COLO829 (cell line): ENCODE measurements around the gene SNX30.

ENCODE experiments used
- DNase-seq: peaks from one replicate; pipeline ENCODE4 v3.0.0; 2012; ENCODE audit warnings: low spot score

SNX30 gene

DNA sequence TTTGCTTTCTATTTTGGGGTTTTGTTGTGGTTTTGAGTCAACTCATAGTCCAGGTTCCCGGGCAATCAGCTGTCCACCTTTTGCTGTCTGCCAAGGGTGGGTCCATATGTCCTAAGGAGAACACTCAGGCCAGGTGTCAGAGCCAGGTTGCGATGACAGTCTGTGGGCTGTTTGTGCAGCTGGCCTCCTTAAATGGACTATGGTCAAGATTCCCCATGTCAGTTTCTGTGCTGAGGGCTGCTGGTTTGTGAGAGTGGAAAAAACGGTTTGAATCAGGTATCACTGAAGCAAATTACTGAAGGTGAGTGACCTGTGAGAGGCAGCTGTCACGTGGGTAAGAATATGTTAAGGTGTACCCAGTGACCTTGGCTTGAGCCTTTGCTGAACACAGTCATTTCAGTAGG is 33.0 kb downstream of the SNX30 start:
- no peak for DNase-seq

- no peak for DNase-seq
These were observed 33.6 kb downstream of the SNX30 start for GRCh38 chr9:112784020-112784785.

- no peak for DNase-seq
These were observed 35.4 kb downstream of the SNX30 start for GRCh38 chr9:112785986-112786385.

DNA sequence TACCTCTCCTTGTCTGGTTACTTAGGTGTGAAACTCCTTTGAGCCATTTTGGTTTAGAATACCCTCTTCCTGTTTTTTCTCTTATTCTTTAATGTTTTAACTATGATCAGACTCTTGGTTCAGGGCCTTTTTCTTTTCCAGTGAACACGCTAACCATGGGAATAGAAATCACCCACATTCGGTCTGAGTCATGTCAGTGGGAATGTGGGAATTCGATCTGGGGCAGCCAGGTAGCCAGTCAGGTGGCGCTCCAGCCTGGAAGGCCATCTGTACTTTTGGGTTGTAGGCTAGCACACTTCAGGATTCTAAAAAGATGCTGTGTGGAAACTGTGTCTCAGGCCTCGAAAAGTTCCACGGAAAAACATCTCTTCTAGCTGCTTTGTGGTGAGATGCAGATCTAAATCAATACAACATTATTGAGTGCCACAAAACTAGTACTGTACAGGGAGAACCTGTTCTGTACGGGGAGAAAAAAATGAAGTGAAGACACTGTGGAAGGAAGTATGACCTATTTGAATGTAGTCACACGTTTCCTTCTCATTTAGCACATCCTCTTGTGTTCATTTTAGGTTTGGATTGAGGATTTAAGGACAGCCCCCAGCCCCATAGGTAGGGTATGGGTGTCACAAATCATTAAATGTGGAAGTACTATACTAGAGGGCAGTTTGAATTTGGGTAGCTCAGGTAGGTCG is 36.4 kb downstream of the SNX30 start:
- DNase-seq, result no peak

DNA sequence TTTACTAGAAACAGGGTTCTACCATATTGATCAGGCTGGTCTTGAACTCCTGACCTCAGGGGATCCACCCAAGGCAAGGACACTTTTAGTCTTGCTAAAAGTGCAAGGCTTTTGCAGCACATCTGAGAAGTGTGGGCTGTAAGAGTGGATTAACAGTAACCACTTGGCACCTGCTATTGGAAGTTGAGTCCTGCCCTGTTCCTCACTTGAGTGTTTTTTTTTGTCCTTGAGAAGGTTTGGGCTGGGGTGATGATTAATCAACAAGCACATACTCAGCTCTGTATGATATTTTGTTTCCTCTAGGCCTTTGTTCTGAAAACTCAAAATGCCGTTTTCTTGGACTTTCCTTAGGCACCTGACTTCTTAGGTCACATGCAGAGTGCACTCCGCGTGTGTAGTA is 37.4 kb downstream of the SNX30 start:
- no peak for DNase-seq

- DNase-seq, result no peak
These were observed 38.9 kb downstream of the SNX30 start for GRCh38 chr9:112789473-112789872.

GRCh38 chr9:112789891-112790774 is 39.6 kb downstream of the SNX30 start:
- no peak for DNase-seq

GRCh38 chr9:112792670-112793069 is 42.1 kb downstream of the SNX30 start:
- DNase-seq, result no peak

DNA sequence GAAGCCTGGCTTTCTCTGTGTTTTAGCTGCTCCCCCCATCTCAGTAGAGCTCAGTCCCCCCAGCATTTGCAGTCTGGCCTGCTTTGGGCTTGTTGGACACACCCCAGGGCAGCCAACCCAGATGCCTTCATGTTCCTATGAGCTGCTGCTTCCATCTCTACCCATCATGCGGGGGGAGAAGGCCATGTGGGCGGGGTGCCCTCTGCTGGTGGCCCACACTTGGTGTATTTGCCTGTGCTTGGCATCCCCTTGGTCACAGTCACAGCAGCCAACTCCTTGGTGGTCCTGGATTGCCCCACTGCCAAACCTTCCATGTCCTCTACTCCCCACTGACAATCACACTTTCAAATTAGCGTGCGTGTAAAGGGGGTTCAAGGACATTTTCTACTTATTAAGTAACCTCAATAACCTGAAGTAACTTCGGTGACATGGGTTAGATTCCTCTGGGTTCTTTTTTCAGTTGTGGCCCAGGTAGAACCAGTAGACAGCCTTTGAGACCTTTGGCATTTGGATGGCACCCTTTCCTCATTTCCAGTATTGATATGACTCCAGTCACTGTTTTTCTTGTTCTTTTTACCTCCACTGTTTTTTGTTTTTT is 42.8 kb downstream of the SNX30 start:
- peak; percentile 77 for DNase-seq

DNA sequence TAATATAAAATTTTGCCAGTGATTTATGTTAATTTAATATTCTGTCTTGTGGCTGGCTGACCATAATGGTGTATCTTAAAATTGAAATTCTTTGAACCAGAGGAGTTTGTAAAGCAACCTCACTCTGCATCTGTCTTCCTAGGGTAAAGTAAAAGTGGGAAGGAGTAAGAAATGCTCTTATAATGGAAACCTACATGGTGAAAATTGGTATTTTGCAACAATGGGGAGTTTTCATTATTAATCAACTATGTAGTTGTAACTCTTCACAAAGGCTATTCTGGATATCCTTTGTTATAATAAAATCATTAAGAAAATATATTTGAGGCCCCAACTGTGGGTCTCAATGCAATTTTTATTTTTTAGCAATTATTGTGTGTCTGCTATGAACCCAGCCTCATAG is 44.2 kb downstream of the SNX30 start:
- no peak for DNase-seq

GRCh38 chr9:112795921-112796320 is 45.4 kb downstream of the SNX30 start:
- DNase-seq, result no peak

DNA sequence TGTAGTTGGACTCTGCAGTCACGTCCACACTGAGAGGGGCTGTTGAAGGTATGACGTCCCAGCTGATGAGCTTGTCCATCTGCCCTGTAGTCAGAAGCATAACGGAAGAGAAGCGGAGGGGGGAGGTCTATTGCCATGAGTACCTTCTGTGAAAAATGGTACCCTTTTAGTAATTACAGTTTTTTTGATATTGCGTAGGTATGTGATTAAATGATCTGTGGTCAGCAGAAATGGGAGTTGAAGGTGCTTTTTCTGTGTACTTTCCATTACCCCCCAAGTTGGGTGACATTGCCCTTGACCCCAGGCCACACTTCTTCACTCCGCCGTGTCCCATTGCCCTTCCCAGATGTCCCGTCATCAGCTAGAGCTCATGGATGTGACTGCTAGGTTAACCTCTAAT is 45.9 kb downstream of the SNX30 start:
- no peak for DNase-seq

GRCh38 chr9:112809351-112809848 is 58.8 kb downstream of the SNX30 start:
- no peak for DNase-seq

- DNase-seq, result no peak
These were observed 59.3 kb downstream of the SNX30 start for GRCh38 chr9:112809906-112810305.

DNA sequence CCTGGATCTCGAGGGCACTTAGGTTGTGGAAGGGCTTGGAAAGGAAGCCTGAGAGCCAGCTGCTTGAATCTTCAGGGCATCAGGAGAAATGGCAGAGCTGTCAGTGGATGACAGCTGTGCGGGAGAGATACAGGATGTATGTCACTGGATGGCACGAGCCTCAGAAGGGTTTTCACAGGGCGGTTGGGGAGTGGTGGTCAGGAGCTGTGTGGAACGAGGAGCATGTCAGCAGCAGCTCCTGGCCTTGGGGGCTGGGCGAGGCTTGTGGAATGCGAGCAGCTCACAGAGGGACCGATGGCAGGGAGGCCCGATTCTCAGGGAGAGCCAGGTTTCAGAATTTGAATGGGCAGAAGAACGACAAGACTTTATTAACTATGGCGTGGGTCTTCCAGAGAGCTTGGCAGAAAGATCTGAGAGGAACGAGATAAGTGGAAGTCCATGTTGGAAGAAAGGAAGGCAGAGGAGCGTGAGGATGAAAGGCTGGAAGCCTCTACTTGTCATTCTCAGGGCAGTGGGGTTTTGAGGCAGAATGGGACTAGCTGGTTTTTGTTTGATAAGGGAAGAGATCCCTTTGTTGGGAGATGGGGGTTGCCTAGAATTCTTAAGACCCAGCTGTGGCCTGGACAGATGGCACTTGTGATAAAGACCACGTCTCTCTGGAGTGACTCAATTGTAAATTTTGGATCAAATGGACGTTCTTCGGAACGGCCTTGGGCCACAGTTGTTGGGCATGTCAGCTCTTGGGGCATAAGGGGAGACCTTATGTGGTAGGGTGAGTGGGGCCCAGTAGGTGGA is 60.3 kb downstream of the SNX30 start:
- DNase-seq, result no peak

GRCh38 chr9:112811518-112811917 is 61.0 kb downstream of the SNX30 start:
- no peak for DNase-seq

GRCh38 chr9:112815868-112816267 is 65.3 kb downstream of the SNX30 start:
- no peak for DNase-seq

- DNase-seq, result no peak
These were observed 67.3 kb downstream of the SNX30 start for GRCh38 chr9:112817860-112818203.

- peak; percentile 70 for DNase-seq
These were observed 69.3 kb downstream of the SNX30 start for GRCh38 chr9:112819635-112820496.

GRCh38 chr9:112820881-112821280 is 70.3 kb downstream of the SNX30 start:
- DNase-seq, result peak; percentile 67
